HG03460 (cell line): ENCODE measurements around the gene TBX19.
A peak's percentile ranks its signal among the peaks of the same experiment; 100 is the strongest.

Experiments used
- ATAC-seq: cut with Tn5 transposase; IDR thresholded peaks from one replicate; pipeline ENCODE4 v1.9.1; 2021; ENCODE audit not compliant: unreplicated experiment

TBX19 gene

DNA sequence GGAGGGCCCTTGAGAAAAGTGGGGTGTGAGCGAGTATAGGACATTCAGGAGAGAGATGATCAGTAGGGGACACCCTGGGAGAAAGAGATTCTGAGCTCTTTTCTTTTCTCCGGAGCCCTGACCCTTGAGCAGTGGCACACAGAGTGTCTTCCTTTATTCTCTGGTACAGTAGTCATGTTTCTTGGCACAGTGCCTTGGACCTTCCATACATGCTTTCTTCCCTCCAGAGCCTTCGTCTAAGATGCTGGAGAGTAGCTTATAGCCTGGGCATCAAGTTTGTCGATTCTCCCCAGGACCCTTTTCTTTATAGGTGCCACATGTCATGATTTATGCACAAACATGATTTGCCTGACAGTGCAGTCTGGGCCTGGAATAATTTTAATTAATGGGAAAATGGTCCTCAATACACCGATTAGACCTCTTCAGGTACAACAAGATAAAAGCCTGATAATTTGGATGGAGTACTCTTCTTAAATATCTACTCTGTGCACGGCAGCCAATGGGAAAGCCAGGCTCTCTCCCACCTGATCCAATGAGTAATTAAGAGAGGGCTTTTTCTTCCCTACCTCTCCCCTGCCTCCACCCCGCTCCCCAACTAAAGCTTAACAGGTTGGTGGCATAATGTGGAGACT lies at the start of gene TBX19:
TBX19 (plus strand) TSS at position 582 of the 632 bp plus-strand sequence. CDS start 214 bp downstream, outside the sequence.
- no peak for ATAC-seq

GRCh38 chr1:168234846-168235547 lies 45.7 kb upstream of the TBX19 start:
- peak; percentile 89 for ATAC-seq

GRCh38 chr1:168235548-168235885 lies 45.2 kb upstream of the TBX19 start:
- ATAC-seq: no peak

GRCh38 chr1:168235937-168236336 lies 44.7 kb upstream of the TBX19 start:
- no peak for ATAC-seq

GRCh38 chr1:168236836-168237611 lies 43.7 kb upstream of the TBX19 start:
- ATAC-seq: no peak

DNA sequence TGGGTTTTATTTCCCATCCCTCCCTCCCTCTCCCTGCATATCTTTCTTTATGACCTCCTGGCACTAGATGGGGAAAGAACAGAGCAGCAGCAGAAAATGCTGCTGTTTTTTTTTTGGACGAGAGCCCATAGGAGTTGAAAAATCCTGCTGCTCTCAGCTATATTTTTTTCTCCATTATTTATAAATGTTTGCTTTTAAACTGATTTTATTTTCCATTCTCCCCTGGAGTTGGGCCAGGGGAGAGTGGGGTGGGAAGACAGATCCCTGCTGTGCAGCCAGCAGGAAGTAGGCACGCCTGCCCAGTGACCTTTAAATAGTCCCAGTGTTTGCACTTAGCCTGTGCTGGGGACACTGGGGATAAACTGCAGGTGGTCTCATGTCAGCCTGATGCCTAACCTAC lies 37.5 kb upstream of the TBX19 start:
- ATAC-seq: no peak

GRCh38 chr1:168243636-168244212 lies 37.0 kb upstream of the TBX19 start:
- no peak for ATAC-seq

DNA sequence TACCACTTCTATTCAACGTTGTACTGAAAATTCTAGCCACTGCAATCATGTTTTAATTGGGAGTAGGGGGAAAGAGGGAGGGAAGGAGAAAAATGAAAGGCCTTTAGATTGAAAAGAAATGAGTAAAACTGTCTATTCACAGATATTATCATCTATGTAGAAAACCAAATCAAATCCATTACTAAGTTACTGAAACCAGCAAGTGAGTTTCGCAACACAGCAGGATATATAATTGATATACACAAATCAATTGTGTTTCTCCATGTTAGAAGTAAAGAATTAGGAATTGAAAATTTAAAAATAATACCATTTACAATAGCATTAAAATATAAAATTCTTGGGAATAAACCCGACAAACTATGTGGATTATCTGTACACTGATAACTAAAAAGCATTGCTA lies 35.6 kb upstream of the TBX19 start:
- no peak for ATAC-seq

- no peak for ATAC-seq
Observed at GRCh38 chr1:168246506-168246905, 34.2 kb upstream of the TBX19 start.

DNA sequence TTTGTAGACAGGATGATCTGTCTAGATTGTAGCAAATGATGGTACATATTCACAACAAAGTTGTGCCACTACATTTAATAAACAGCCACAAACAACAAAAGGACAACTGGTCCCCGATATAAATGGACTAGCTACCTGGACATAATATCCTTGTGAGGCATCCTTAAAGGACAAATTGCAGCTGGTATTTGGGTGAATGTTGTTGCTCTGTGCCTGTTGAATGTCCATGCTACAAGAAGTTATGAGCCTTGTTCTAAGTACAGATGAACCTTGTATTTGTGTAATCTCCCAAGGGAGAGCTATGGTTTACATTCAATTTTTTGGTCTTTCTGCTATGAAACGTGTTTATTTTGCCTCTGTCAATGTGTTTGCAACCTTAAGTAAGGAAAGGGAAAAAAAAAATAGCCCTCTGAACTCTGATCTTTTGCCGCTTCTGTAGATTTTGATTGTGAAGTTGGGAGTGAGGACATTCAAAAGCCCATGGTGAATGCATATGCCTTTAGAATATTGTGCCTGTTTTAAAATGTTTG lies 28.4 kb upstream of the TBX19 start:
- no peak for ATAC-seq

DNA sequence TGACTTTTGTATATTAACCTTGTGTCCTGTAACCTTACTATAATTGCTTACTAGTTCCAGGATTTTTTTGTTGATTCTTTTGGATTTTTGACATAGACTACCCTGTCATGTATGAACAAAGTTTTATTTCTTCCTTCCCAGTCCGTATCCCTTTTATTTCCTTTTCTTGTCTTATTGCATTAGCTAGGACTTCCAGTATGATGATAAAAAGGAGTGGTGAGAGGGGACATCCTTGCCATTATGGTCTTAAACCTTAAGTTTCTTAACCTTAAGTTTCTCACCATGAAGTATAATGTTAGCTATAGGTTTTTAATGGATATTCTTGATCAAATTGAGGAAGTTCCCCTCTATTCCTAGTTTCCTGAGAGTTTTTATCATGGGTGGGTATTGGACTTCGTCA lies 24.5 kb upstream of the TBX19 start:
- no peak for ATAC-seq

DNA sequence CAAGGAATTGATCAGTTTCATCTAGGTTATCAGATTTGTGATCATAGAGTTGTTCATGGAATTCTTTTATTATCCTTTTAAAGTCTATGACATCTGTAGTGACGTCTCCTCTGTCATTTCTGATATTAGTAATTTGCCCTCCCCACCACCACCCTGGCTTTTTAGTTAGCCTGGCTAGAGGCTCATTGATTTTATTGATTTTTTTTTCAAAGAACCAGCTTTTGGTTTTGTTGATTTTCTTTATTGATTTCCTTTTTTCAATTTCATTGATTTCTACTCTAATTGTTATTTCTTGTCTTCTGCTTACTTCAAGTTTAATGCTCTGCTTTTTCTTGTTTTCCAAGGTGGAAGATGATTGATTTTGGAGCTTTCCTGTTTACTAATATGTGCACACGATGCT lies 23.3 kb upstream of the TBX19 start:
- ATAC-seq: no peak

DNA sequence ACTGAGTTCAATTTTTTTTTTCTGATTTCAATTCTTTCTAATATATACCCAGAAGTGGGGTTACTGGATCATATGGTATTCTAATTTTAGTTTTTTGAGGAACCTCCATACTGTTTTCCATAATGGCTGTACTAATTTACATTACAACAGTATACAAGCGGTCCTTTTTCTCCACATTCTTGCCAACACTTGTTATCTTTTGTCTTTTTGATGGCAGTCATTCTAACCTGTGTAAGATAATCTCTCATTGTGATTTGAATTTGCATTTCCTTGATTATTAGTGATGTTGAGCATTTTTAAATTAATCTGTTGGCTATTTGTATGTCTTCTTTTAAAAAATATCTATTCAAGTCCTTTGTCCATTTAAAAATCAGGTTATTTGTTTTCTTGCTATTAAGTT lies 21.1 kb upstream of the TBX19 start:
- ATAC-seq: no peak

GRCh38 chr1:168260393-168260792 lies 20.3 kb upstream of the TBX19 start:
- no peak for ATAC-seq

GRCh38 chr1:168261390-168261789 lies 19.3 kb upstream of the TBX19 start:
- no peak for ATAC-seq

- no peak for ATAC-seq
Observed at GRCh38 chr1:168263130-168263529, 17.5 kb upstream of the TBX19 start.

DNA sequence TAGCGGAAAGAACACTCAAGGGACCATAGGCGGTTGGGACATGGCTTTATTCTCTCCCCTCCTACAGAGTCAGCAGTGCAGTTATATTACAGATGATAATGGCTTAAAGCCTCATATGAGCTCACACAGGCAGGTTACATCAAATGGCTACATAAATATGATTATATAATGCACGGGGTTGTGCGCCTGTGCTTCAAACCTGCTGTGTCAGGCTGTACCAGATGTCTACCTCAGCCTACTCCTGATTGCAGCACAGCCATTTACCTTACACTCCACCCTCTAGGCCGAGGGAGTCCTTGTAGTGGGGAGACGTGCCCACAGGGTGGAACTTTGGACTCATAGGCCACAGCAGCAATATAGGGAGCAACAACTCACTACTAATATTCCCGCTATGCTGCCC lies 16.4 kb upstream of the TBX19 start:
- no peak for ATAC-seq

DNA sequence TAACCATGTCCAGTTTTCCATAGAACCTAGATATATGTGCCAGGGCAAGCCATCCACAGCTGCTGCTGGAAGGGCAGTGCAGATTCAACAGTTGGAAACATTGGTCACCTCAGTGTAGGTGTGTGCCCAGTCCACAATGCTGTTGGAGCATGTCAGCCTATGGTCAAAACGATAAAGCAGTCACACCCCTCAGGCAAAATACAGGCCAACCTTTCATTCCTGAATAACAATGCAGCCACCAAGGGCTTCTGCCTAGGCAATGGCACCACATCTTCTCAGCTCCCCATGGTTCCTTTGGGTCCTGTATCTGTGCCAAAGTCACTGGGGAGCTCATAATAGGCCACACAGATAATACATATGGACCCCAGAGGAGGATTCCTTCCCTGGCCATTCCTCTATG lies 15.1 kb upstream of the TBX19 start:
- no peak for ATAC-seq

- no peak for ATAC-seq
Observed at GRCh38 chr1:168266644-168267186, 14.0 kb upstream of the TBX19 start.

DNA sequence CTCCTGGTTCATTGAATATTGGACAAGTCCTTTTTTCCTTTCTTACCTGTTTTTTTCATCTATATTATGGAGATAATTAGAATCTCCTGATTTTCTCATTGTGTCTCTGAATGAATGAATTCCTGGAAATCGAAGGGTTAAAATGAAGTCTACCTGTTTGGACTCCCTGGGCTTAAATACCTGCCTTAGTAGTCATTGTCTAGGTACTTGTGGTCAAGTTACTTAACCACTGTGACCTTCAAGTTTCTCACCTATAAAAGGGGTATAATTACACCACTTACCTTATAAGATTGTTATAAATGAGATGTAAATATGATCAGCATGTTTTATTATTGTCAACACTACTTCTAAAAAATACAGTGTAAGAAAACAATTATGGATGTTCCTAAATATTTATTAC lies 9.0 kb upstream of the TBX19 start:
- ATAC-seq: no peak

DNA sequence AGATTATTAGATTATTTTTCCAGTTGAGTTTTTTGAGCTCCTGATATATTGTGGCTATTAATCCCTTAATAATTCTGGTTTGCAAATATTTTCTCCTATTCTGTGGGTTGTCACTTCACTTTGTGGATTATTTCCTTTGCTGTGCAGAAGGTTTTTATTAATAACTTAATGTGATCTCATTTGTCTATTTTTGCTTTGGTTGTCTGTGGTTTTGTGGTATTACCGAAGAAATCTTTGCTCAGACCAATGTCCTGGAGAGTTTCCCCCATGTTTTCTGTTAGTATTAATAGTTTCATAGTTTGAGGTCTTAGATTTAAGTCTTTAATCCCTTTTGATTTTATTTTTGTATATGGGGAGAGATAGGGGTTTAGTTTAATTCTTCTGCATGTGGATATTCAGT lies 7.1 kb upstream of the TBX19 start:
- ATAC-seq: no peak
